ENCODE measurements around the gene CLEC2A.

CLEC2A gene

DNA sequence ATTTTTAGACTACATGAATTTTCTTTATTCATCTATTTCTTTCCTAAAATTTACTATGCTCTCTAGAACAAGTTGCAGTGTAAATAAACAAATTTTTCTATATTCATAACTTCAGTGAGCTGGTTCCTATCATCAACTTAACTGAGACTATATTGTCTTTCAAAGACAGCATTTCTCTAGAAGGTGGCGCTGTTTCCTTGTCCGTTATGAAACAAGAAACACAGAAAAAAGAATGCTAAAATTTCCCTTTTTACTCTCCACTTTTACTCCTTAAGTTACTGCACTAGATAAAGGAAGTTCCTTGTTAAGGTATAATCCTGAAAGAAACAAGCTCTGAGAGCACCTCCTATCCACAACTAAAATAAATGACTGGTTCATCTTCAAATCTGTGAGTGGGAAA, 8.2 kb upstream of the CLEC2A start:
- no peak for DNase-seq (ENCODE audit: low spot score)
- TF ChIP-seq, protein P1, sequence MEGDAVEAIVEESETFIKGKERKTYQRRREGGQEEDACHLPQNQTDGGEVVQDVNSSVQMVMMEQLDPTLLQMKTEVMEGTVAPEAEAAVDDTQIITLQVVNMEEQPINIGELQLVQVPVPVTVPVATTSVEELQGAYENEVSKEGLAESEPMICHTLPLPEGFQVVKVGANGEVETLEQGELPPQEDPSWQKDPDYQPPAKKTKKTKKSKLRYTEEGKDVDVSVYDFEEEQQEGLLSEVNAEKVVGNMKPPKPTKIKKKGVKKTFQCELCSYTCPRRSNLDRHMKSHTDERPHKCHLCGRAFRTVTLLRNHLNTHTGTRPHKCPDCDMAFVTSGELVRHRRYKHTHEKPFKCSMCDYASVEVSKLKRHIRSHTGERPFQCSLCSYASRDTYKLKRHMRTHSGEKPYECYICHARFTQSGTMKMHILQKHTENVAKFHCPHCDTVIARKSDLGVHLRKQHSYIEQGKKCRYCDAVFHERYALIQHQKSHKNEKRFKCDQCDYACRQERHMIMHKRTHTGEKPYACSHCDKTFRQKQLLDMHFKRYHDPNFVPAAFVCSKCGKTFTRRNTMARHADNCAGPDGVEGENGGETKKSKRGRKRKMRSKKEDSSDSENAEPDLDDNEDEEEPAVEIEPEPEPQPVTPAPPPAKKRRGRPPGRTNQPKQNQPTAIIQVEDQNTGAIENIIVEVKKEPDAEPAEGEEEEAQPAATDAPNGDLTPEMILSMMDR (conservative IDR thresholded peaks at IDR 0.05; ENCODE audit: low read depth), result no peak
- POLR2A ChIA-PET (ENCODE audit: low non-redundant PET), result no interaction called here
- CTCF ChIA-PET, result interaction anchor here (0.5 to 1.2 kb wide), 7 partner anchors 9 to 129 kb away, joined by 3 to 4 read pairs (median 3); partner anchors contain the start of gene CLEC2A
- H3K27ac ChIP-seq, result no peak overlapping the region

DNA sequence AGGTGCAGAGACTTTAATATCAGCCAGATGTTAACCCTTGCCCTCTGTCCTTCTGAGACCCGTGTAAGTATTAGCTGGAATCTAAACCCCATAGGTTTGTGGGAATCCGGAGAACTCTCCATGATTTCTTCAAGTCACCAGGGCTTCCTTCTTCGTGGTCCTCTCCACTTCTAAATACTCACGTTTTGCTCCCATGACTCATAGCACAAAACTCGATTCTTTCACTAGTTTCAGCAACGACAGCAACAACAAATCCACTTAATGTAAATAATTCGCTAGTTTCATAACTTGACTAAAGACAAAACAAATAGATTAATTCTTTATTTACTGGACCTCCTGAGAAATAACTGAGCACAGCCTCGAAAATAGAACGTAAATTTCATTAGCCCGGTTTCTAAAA, 4.4 kb upstream of the CLEC2A start:
- no peak for DNase-seq (ENCODE audit: low spot score)
- no peak overlapping the region for H3K27ac ChIP-seq
- ChIA-PET CTCF (no interaction called here), POLR2A (ENCODE audit: low non-redundant PET) (no interaction called here)
- TF ChIP-seq, protein P1 (conservative IDR thresholded peaks at IDR 0.05; ENCODE audit: low read depth), result no peak

DNA sequence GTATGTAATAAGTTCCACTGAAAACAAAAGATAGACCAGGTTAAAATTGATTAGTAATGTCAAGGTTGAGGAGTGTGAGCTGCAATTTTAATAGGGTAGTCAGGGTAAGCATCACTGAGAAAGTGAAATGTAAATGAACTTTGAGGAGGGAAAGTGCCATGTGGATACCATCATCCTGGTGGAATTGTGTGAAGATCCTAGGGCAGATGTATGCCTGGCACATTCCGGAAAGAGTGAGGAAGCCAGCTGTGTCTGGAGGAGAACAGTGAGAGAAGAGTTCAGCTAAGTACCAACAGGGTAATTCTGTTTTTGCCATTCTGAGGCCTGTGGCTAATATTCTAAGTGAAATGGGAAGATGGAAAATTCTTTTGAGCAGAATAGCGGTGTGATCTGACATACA, 2.9 kb upstream of the CLEC2A start:
- POLR2A ChIA-PET (ENCODE audit: low non-redundant PET), result no interaction called here

DNA sequence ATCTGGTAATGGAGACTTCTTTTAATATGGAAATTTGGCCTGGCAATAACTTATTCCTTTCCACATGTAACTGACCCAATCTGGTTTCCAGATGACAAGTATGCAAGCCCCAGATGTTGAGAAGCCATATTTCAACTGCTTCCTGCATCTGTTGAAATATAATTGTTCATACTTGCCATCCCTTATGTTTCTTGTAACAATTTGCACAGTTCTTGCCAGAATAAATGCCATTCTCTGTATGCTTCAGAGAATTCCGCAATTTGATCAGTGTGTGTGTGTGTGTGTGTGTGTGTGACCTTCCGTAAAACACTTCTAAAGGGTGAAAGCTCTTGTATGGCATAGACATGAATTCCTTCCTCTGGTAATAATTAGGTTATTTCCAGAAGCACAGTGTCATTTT, 1.8 kb upstream of the CLEC2A start:
- CTCF ChIA-PET, result interaction anchor here (0.8 kb wide), 1 partner anchor 180 kb away, joined by 3 read pairs; no protein-coding TSS in a partner anchor
- no peak overlapping the region for H3K27ac ChIP-seq
- POLR2A ChIA-PET (ENCODE audit: low non-redundant PET), result no interaction called here
- TF ChIP-seq, protein P1 (conservative IDR thresholded peaks at IDR 0.05; ENCODE audit: low read depth), result no peak
- no peak for DNase-seq (ENCODE audit: low spot score)

More for the DNA sequence above, 2.9 kb upstream of the CLEC2A start:
- no peak overlapping the region for H3K27ac ChIP-seq
- no peak for DNase-seq (ENCODE audit: low spot score)
- TF ChIP-seq, protein P1 (conservative IDR thresholded peaks at IDR 0.05; ENCODE audit: low read depth), result no peak
- CTCF ChIA-PET, result no interaction called here

DNA sequence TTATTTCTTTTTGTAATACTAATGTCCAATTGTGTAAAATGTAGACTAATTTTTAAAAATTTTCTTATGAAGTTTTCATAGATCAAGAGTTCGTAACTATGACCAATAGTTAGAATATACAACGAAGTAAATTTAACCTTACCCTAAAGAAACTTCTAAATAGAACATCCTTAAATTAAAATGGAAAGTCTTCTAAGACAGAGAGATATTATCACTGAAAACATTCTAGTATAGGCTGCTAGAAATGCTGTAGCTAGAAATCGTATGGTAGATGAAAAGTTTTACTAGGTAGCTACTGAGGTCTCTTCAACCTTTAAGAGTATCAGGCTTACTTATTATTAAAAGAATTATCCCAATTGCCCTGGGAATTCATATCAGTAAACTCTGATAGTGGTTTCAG, 925 bp downstream of the CLEC2A start:
- CTCF ChIA-PET, result interaction anchor here (0.7 to 1.3 kb wide), 2 partner anchors 9 to 1252 kb away, joined by 3 to 4 read pairs; no protein-coding TSS in a partner anchor
- POLR2A ChIA-PET (ENCODE audit: low non-redundant PET), result no interaction called here
- H3K27ac ChIP-seq, result no peak overlapping the region
- no peak for DNase-seq (ENCODE audit: low spot score)
- TF ChIP-seq, protein P1 (conservative IDR thresholded peaks at IDR 0.05; ENCODE audit: low read depth), result no peak

DNA sequence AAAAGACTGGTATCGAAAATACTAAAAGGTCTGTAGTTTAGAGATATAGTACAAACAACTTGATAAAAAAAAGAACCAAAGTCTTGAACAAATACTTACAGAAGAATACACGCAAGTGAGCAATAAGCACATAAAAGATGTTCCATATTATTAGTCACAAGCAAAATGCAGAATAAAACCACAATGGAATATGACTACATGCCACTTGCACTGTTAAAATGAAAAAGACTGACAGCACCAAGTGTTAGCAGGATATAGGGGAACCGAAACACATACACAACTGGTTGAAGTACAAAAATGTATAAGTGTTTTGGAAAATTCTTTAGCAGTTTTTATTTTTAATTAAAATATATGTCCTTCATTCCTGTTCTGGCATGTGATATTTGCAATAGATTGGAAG, 3.6 kb downstream of the CLEC2A start:
- TF ChIP-seq, protein P1 (conservative IDR thresholded peaks at IDR 0.05; ENCODE audit: low read depth), result no peak
- no peak overlapping the region for H3K27ac ChIP-seq
- no peak for DNase-seq (ENCODE audit: low spot score)
- CTCF ChIA-PET, result interaction anchor here (0.7 kb wide), 1 partner anchor 1249 kb away, joined by 3 read pairs; no protein-coding TSS in a partner anchor
- POLR2A ChIA-PET (ENCODE audit: low non-redundant PET), result no interaction called here

All from RWPE1 (cell line).